Activated CD8-positive, alpha-beta memory T cell treated with anti-CD3 and anti-CD28 coated beads for 24 hours (primary cell): ENCODE results near the gene KATNAL2.

ENCODE experiments used
- DNase-seq: peaks from one replicate; pipeline ENCODE4 v3.0.0-alpha.2; 2020

The KATNAL2 gene

GRCh38 chr18:47120428-47120827, 203.0 kb downstream of the KATNAL2 start:
- no peak for DNase-seq

- no peak for DNase-seq
Observed at GRCh38 chr18:47121146-47121545, 203.7 kb downstream of the KATNAL2 start.

GRCh38 chr18:47141289-47141688, 223.9 kb downstream of the KATNAL2 start:
- DNase-seq = no peak

DNA sequence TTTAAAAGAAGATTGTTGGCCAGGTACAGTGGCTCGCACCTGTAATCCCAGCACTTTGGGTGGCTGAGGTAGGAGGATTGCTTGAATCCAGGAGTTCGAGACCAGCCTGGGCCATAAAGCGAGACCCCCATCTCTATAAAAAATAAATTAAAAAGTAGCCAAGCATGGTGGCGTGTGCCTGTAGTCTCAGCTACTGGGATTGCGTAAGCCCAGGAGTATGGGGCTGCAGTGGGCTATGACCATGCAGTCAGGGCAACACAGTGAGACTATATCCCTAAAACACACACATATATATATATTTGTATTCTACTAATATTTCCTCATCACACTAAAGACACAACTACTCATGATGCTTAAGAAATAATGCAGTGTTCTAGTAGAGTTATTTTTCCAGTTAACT, 225.8 kb downstream of the KATNAL2 start:
- DNase-seq = no peak

DNA sequence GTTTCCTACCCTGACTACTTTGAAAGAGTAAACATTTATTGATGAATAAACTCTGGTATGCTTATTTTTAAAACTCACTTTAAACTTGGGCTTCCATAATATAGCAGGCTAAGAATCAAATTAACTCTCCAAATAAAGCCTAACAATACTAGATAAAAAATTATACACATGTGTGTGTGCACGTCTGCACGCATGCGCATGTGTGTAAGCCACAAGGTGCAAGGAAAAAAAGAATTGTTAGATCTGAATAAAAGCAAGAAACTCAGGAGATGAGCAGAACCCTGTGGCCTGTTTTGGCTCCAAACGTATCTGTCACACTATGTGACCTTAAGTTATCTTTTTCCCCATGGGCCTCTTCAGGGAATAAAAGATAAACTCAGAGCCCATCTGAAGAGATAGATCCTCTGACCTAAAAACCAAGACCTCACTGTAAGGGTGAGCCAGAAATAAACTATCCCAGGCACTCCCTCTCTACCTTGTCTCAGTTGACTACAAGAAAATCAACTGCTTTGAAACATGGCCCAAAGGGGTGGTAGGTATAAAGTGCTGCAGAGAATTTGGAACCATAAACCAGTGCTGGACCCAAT, 226.6 kb downstream of the KATNAL2 start:
- no peak for DNase-seq

GRCh38 chr18:47146206-47146605, 228.8 kb downstream of the KATNAL2 start:
- no peak for DNase-seq

GRCh38 chr18:47149457-47150028, 232.1 kb downstream of the KATNAL2 start:
- DNase-seq = no peak

- peak; percentile 94 for DNase-seq
Observed at GRCh38 chr18:47150029-47150823, 232.8 kb downstream of the KATNAL2 start, which contains the start of gene HDHD2. TSS of gene HDHD2 (minus strand) at chr18:47150500. CDS start at chr18:47136439, 14,061 bp downstream.

- no peak for DNase-seq
Observed at GRCh38 chr18:47150824-47151366, 233.5 kb downstream of the KATNAL2 start.

- no peak for DNase-seq
Observed at GRCh38 chr18:47151439-47151838, 234.0 kb downstream of the KATNAL2 start.
